ENCODE data around the gene ITGA6.
"Not testable (repeated sequence)": the region's sequence is repeated elsewhere in the genome, so short reads cannot be mapped to it uniquely, and the experiment has no call there.

The ITGA6 gene

DNA sequence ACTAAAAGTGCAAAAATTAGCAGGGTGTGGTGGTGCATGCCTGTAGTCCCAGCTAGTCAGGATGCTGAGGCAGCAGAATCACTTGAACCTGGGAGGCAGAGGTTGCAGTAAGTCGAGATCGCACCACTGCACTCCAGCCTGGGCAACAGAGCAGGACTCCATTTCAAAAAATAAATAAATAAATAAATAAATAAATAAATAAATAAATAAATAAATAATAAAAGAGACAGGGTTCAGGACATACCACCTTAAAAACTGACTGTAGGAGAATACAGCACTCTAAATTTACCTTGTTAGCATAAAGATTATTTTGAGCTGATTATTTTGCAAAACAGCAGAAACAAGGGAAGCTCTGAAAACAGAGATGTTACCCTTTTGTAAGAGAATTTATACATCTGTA, 105.1 kb downstream of the ITGA6 start:
- DNase-seq = not testable (repeated sequence)

DNA sequence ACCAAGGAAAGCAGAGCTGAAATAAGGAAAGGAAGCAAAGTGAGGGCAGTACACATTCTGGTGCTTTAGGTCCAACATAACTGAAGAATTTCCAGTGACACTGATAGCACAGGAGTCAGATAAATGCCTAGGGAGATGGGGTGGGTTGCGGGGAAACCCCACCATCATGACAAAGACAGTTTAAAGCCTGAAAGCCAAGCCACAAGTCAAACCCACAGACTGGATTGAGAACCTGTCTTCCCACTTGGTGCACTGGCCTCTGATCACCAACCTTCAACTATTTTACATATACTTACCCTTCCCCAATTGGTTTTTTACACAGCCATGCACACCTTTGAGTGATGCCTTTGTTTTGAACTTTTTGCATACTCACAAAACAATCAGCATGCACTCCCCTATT, 106.3 kb downstream of the ITGA6 start:
- no peak for DNase-seq

DNA sequence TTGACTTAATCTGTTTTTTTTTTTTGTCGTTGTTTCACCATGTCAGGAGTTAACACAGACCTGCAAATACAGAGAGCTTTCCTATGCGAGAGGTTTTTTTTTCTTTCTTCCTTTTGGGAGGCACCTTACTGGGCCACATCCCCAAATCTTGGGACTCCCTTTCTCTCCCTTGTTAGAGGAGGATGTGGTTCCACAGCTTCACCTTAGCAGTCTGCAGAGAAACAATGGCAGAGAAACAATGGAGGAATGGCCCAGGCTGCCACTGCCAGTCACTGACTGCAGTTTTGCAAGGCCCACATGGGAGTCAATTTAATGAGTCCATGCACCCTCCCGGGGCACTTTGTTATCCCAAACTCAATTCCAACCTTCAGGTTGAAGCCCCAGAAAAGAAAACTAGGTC, 107.7 kb downstream of the ITGA6 start:
- no peak for DNase-seq

DNA sequence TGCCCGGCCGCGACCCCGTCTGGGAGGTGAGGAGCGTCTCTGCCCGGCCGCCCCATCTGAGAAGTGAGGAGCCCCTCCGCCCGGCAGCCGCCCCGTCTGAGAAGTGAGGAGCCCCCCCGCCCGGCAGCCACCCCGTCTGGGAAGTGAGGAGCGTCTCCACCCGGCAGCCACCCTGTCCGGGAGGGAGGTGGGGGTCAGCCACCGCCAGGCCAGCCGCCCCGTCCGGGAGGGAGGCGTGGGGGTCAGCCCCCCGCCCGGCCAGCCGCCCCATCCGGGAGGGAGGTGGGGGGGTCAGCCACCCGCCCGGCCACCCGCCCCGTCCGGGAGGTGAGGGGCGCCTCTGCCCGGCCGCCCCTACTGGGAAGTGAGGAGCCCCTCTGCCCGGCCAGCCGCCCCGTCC, 110.5 kb downstream of the ITGA6 start:
- DNase-seq = not testable (repeated sequence)

DNA sequence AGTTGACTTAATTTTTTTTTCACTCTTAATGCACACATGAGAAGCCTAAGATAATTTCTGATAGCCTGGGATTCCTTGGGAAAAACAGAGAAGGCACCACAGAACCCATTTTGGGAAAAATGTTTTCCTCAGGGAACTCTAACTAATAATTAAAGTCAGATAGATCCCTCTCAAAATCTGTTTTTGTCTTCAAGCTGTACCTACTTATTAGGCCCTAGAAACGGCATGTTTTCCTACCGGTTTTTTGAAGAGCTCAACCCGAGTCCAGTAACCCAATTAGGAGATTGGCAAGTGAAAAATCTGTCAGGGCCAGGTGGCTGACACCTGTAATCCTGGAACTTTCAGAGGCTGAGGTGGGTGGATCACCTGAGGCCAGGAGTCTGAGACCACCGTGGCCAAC, 112.4 kb downstream of the ITGA6 start:
- no peak for DNase-seq

DNA sequence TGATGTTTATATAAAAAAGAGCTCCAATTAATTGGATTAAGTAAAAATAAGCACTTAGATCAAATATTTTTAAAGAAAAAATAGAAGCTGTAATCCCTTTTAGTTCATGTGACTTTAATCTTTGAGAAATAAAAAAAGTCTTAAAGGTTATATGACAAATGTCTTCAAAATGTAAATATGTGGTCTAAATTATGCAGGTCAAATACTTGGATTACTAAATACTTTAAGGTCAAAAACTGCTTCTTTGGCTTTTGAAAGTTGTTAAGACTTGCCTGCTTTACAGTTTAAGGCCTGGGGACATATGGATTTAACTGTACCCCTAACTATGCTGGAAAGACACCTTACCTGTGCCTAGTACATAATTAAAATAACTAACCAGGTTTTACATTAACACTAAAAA, 113.0 kb downstream of the ITGA6 start:
- no peak for DNase-seq

DNA sequence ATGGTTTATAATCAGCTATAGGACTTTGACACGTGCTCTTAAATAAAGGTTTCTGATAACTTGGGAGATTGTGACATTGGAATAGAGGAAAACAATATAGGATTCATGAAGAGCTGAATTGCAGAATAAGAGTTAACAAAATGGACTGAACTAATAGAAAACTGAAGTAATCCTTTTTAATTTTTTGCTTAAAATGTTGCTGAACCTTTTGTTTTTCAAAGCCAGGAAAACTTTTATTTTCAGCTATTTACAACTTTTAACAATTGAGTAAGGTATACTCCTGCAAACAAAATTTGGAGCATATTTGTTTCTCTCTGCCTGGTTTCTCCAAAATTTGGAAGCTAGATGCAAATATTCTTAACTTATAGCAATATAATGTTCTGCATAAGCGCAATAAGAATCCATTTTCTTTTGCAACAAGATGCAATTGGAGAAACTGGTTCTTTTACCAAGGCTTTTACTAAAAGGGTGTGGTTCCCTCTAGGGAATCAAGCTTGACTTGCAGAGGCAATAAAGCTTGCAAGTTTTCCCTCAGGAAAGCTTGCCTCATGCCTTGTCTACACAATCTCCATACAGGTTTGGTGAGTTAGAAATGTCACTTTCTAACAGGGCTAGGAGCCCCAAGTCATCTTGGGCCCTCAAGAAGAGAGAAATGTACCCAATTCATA, 118.2 kb downstream of the ITGA6 start:
- no peak for DNase-seq

DNA sequence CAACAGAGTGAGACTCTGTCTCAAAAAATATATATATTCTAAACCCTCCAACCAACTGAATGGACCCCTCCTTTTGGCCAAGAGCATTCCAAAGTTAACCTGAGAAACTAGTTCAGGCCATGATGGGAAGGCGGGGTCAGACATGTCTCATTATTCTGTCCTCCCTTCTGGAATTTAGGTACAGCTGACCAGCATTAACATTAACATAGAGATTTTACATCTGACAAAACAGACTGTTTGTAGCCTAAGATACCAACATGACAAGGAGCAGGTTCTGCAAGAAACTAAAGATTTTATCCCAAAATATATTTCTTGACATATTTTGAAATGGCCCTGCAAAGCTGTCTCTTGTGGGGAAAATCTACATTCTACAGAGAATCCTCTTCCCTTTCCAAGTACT, 121.7 kb downstream of the ITGA6 start:
- no peak for DNase-seq

DNA sequence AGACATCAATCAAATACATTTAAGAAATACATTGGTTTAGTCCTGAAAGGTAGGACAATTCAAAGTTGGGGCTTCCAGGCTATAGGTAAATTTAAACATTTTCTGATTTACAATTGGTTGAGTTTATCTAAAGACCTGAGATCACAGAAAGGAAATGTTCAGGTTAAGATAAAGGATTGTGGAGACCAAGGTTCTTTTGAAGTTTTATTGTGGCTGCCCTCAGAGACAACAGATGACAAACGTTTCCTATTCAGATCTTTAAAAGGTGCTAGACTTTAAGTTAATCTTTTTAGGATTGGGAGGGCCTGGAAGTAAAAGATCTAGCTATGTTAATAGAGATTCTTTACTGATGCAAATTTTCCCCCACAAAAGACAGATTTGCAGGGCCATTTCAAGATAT, 122.4 kb downstream of the ITGA6 start:
- DNase-seq = not testable (repeated sequence)

DNA sequence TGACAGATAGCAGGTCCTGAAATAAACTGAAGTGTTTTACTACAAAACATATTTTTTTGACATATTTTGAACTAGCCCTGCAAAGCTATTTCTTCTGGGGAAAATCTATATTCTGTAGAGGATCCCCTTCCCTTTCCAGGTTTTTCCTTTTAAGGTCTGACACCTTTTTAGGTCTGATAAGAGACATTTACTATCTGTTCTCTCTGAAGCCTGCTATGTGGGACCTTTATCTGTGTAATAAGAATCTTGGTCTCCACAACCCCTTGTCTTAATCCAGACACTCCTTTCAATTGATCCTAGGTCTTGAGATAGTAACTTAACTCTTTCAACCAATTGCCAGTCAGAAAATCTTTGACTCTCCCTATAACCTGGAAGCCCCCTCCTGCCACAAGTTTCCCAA, 123.0 kb downstream of the ITGA6 start:
- no peak for DNase-seq

DNA sequence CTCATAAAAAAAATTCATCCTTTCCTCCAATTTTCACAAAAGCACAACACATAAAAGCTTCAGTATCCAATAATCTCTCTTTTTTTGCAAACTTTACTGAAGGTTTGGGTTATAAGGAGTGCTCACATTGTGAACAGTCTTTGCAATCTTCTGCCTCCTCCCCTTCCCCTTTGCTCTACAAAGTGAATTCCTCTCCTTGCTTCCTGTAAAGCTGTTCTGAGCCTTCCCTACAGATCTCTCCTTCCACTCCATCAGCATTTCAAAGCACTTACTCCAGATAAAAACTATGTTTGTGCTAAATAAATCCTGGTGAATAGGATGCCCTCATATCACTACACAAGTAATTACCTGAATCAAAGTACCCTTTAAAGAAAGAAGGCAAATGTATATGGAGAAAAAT, 123.9 kb downstream of the ITGA6 start:
- DNase-seq = no peak

DNA sequence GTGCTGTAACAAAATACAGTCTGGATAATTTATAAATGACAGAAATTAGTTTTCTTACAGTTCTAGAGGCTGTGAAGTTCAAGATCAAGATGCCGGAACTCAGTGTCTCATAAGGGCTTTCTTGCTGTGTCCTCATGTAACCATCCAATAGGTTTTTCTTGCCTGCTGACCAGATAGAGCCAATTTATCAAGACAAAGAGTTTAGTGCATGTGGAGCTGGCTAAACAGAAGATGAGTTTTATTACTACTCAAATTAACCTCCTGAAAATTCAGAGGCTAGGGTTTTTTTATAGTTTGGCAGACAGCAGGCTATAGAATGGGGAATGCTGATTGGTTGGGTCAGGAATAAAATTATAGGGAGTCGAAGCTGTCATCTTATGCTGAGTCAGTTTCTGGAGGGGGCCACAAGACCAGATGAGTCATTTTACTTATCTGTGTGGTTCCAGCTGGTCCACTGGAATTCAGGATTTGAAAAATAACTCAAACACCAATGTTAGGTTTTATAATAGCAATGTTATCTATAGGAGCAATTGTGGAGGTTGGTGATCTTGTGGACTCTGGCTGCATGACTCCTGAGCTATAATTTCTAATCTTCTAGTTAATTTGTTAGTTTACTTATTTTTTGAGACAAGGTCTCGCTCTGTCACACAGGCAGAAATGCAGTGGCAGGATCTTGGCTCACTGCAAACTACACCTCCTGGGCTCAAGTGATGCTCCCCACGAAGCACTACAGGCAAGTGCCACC, 125.3 kb downstream of the ITGA6 start:
- DNase-seq = peak; percentile 90

DNA sequence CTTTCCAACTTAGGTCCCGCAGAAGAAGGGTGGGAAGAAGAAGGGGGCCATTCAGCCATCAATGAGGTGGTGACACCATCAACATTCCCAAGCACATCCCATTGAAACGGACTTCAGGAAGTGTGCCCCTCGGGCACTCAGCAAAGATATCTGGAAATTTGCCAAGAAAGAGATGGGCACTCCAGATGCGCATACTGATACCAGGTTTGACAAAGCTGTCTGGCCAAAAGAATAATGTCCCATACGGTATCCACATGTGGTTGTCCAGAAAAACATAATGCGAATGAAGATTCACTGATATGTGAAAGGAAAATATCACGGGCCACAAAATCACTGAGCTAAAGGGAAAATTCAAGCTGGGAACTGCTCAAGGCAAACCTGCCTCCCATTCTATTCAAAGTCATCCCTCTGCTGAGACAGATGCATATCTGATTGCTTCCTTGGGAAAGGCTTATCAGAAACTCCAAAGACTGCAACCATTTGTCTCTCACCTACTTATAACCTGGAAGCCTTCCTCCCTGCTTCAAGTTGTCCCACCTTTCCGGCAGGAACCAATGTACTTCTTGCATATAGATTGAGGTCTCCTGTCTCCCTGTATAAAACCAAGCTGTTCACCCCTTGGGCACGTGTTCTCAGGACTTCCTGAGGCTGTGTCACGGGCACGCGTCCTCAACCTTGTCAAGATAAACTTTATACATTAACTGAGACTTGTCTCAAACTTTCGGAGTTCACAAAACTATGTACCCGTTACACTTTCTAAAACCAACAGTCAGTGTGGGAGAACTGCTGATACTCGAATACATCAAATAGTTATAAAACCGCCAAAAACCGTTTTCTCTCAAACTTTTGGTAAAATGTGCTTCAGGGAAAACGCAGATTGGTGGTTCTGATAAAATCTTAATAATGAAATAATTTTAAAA, 127.2 kb downstream of the ITGA6 start:
- no peak for DNase-seq

DNA sequence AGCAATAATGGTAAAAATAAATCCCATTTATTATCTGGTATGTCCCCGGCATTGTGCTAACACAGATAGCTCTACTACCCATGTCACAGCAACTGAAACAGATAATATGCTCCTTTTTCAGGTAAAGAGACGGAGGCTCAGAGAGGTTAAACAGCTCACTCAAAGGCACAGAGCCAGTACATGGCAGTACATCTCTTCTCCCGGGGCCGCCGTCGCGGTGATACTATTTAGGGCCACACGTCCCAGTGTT, 127.8 kb downstream of the ITGA6 start:
- DNase-seq = no peak

Data from fibroblast of skin of right quadriceps (primary cell).